GM15510 (cell line): ENCODE measurements around the gene MBNL2.

Experiments used
- POLR2A ChIP-seq: IDR thresholded peaks from 3 replicates; pipeline ENCODE4 v1.6.1; 2011; ENCODE audit warnings: borderline replicate concordance; ENCODE audit not compliant: insufficient read length; ENCODE audit errors: extremely low read depth

MBNL2 gene

GRCh38 chr13:97223711-97224541 is 1.8 kb downstream of the MBNL2 start:
- TF ChIP-seq POLR2A, result no peak

- TF ChIP-seq POLR2A, result no peak
Observed at GRCh38 chr13:97224544-97225300, 2.6 kb downstream of the MBNL2 start.

- TF ChIP-seq POLR2A, result no peak
Observed at GRCh38 chr13:97225533-97225932, 3.4 kb downstream of the MBNL2 start.

DNA sequence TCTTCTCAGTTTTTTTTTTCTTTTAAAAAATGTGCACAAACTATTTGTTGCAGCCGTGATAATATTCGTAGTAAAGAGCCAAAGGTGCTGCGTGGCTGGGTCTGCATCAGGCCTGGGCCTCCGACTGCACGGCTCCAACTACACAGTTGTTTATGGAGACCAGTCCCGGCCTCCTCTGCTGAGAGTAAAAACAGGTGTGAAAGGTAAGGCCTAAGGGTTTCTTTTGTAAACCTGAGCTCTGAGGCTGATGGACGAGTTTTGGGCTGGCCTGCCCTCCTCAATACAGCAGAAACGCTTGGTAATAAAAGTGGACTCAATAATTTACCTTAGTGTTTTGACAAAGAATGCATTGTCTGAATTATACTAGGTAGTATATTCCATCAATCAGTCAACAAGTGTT is 3.9 kb downstream of the MBNL2 start:
- no peak for TF ChIP-seq POLR2A

DNA sequence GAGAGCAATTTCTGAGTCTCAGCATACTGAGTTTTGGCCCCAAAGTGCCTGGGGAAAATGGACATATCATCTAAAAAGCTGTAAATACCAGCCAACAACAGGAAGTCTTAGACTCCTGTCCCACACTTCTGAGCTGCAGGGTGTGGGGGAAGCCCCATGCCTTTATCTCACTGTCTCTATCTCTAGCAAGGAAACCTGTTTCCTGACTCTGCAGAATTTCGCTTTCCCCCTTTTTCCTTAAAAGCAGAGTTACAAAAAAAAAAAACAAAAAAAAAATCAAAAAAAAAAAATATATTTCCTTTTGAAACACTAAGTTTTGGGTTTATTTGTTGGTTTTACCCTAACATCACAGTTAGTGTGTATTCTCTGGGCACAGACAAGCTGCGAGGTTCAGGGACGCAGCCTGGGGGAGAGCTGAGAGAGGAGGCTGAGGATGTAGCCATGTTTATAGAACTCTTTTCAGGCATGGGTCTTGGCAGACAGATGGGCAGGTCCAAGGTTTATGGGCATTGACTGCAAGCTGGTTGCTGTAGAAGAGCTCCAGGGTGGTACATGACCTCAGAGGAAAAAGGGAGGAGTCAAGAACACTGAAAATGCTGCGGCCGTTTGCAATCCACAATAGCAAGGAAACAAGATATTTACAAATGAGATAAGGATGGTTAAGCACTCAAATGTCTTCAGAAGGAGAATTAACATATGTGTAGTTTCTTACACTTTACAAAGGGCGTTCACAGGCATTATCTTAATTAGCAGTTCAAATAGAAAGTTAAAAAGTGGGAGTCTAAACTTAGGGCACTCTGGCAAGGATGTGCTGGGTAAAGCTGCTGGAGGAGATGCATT is 4.9 kb downstream of the MBNL2 start:
- TF ChIP-seq POLR2A, result no peak

GRCh38 chr13:97228850-97229521 is 6.9 kb downstream of the MBNL2 start:
- TF ChIP-seq POLR2A, result no peak

DNA sequence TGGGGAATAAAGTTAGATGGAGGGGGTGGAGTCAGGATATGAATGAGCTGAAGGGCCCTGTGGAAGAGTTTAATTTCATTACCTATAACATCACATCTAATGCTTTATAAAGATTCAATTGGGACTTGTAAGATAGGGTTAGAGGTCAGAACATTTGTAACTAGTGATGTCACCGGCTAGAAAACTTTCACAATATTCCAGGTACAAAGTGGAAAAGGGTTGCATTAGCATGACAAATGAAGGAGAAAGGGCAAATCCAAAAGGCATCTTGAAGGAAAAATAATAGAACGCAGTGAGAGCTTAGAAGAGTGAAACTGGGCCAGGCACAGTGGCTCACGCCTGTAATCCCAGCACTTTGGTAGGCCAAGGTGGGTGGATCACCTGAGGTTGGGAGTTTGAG is 7.6 kb downstream of the MBNL2 start:
- TF ChIP-seq POLR2A, result no peak

- TF ChIP-seq POLR2A, result no peak
Observed at GRCh38 chr13:97231118-97231828, 9.1 kb downstream of the MBNL2 start.

- no peak for TF ChIP-seq POLR2A
Observed at GRCh38 chr13:97231829-97232196, 9.7 kb downstream of the MBNL2 start.

DNA sequence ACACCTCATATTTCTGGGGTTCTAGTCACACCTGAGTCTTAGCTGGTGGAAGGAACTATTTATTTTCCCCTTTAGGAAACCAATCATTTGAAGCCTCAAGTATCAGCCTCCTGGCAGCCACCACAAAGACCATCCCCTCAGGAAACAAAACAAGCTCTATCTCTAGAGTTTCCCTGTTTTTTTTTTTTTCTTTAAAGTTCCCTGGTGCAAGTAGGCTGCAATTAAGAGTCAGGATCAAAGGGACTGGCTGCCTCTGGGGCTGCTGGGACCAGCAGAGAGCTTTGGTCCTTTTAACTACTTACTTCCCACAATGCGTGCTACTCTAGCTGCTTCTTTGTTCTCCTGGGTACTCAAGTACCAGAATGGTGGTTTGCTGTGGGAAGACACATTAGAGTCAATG is 11.4 kb downstream of the MBNL2 start:
- no peak for TF ChIP-seq POLR2A

DNA sequence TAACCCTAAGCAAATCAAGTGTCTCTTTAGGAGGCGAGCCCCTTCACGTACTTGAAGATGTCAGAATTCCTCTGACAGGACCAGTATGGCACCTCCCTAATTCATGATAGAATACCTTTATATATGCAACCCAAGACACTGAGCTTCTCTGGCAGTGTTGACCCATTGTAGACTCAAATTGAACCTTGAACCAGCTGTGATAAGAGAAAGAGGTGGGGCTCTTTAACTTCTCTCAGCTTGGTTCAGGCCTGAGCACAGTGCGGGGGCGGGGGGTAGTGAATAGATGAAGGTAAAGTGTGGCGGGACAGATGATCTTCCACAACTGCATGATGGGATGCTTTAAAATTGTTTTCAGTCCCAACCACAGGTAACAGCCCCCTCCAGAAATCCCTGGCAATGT is 12.1 kb downstream of the MBNL2 start:
- TF ChIP-seq POLR2A, result no peak

DNA sequence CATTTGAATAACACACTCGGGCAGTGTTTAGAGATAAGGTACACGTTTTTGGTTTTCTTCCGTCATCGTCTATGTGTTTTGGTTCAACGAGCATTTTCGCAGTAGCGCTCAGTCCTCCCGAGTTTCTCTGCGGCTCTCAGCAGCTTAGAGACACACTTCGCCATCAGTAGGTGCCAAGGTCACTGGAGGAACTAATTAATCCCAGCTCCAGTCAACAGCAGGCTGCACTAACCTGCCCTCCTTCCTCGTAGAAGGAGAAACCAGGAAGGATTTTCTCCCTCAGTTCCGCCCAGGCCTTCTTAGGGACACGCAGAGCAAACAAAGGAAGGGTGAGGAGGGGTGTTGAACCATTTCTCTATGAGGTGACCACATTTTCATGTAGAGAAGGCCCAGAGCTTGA is 12.6 kb downstream of the MBNL2 start:
- TF ChIP-seq POLR2A, result no peak

- no peak for TF ChIP-seq POLR2A
Observed at GRCh38 chr13:97235549-97236231, 13.6 kb downstream of the MBNL2 start.
